Left hindlimb (tissue), 1 donor: Measurements from ENCODE around the gene RASAL2.
"Not testable (repeated sequence)": the region's sequence is repeated elsewhere in the genome, so short reads cannot be mapped to it uniquely, and the experiment has no call there.

ENCODE experiments used
- DNase-seq: peaks from one replicate; pipeline ENCODE4 v3.0.0-alpha.2; 2018

The RASAL2 gene

GRCh38 chr1:178168536-178168935 lies 74.6 kb downstream of the RASAL2 start:
- no peak for DNase-seq

- no peak for DNase-seq
Observed at GRCh38 chr1:178169649-178170048, 75.7 kb downstream of the RASAL2 start.

- no peak for DNase-seq
Observed at GRCh38 chr1:178172939-178173338, 79.0 kb downstream of the RASAL2 start.

- no peak for DNase-seq
Observed at GRCh38 chr1:178174539-178174938, 80.6 kb downstream of the RASAL2 start.

GRCh38 chr1:178180405-178180804 lies 86.5 kb downstream of the RASAL2 start:
- DNase-seq, result no peak

GRCh38 chr1:178183796-178184195 lies 89.9 kb downstream of the RASAL2 start:
- DNase-seq, result no peak

- no peak for DNase-seq
Observed at GRCh38 chr1:178188306-178188705, 94.4 kb downstream of the RASAL2 start.

GRCh38 chr1:178189814-178190213 lies 95.9 kb downstream of the RASAL2 start:
- DNase-seq, result no peak

GRCh38 chr1:178190881-178191280 lies 97.0 kb downstream of the RASAL2 start:
- DNase-seq, result no peak

- DNase-seq, result no peak
Observed at GRCh38 chr1:178192686-178193085, 98.8 kb downstream of the RASAL2 start.

GRCh38 chr1:178196631-178197030 lies 102.7 kb downstream of the RASAL2 start:
- DNase-seq, result no peak

GRCh38 chr1:178202095-178202494 lies 108.2 kb downstream of the RASAL2 start:
- not testable (repeated sequence) for DNase-seq

- DNase-seq, result not testable (repeated sequence)
Observed at GRCh38 chr1:178202546-178202945, 108.6 kb downstream of the RASAL2 start.

GRCh38 chr1:178208269-178208856 lies 114.5 kb downstream of the RASAL2 start:
- DNase-seq, result not testable (repeated sequence)

- DNase-seq, result no peak
Observed at GRCh38 chr1:178209935-178210334, 116.0 kb downstream of the RASAL2 start.

GRCh38 chr1:178218550-178218949 lies 124.6 kb downstream of the RASAL2 start:
- DNase-seq, result no peak

GRCh38 chr1:178220094-178220493 lies 126.2 kb downstream of the RASAL2 start:
- no peak for DNase-seq

GRCh38 chr1:178223289-178223688 lies 129.4 kb downstream of the RASAL2 start:
- DNase-seq, result no peak

GRCh38 chr1:178224358-178224757 lies 130.5 kb downstream of the RASAL2 start:
- DNase-seq, result no peak

- no peak for DNase-seq
Observed at GRCh38 chr1:178230881-178231409, 137.0 kb downstream of the RASAL2 start.

- DNase-seq, result no peak
Observed at GRCh38 chr1:178232108-178232507, 138.2 kb downstream of the RASAL2 start.

GRCh38 chr1:178232949-178233348 lies 139.0 kb downstream of the RASAL2 start:
- no peak for DNase-seq

GRCh38 chr1:178237121-178237520 lies 143.2 kb downstream of the RASAL2 start:
- no peak for DNase-seq

GRCh38 chr1:178238722-178239510 lies 145.0 kb downstream of the RASAL2 start:
- no peak for DNase-seq
